ENCODE results near the gene AHCYL2.

DNA sequence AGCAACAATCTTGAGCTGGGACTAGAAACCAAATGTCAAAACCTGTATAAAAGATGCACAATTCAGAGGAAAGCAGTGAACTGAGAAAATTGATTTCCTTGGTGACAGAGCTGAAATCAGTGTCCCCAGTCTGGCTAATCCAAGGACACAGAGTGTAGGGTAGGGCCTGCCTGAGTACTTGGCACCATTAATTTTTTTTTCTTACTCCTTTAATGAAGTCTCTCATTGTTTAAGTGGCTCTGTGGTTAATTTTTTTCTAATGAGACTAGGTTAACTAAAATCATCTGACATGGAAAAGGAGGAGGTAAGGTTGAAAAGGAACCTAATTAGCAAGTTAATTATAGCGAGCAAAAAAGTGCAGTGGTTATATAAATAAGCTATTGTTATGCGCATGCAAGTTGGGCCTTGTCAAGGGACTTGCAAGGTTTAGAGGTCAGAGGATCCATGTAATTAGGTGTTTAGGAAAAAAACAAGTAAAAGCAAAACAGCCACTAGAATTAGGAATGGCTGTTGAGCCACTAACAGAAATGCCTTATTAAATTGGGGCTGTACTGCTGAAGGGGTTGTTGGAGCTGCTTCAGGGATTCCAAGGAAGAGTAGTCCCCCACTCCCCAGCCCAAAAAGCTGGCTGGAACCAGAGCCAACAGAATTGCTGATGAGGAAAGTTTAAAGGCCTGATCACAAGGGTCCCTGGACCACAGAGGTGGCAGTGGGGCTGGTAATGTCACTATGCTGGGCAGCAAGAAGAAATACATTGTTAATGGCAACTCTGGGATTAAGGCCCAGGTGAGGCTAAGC lies 150.5 kb downstream of the AHCYL2 start:
- TF ChIP-seq, protein P1, sequence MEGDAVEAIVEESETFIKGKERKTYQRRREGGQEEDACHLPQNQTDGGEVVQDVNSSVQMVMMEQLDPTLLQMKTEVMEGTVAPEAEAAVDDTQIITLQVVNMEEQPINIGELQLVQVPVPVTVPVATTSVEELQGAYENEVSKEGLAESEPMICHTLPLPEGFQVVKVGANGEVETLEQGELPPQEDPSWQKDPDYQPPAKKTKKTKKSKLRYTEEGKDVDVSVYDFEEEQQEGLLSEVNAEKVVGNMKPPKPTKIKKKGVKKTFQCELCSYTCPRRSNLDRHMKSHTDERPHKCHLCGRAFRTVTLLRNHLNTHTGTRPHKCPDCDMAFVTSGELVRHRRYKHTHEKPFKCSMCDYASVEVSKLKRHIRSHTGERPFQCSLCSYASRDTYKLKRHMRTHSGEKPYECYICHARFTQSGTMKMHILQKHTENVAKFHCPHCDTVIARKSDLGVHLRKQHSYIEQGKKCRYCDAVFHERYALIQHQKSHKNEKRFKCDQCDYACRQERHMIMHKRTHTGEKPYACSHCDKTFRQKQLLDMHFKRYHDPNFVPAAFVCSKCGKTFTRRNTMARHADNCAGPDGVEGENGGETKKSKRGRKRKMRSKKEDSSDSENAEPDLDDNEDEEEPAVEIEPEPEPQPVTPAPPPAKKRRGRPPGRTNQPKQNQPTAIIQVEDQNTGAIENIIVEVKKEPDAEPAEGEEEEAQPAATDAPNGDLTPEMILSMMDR (IDR thresholded peaks at IDR 0.05): no peak
- no peak for TF ChIP-seq EP300 (IDR thresholded peaks at IDR 0.05)
- no peak for TF ChIP-seq POLR2A (IDR thresholded peaks at IDR 0.05)

Data from ovary (tissue), 3 donors.